Ishikawa (cell line): Measurements from ENCODE around the gene LIMA1.

Experiments
- MAX ChIP-seq: IDR thresholded peaks from 2 replicates; pipeline ENCODE4 v1.6.1; 2012
- TAF1 ChIP-seq: IDR thresholded peaks from 2 replicates; pipeline ENCODE4 v1.6.1; 2012; ENCODE audit warnings: low read depth, mild to moderate bottlenecking
- USF1 ChIP-seq: IDR thresholded peaks from 2 replicates; pipeline ENCODE4 v1.6.1; 2012

- TF ChIP-seq MAX (peak; percentile 70; the same call in 1 of the 2 replicates), USF1 (peak; percentile 80), TAF1 (no peak)
Measured at GRCh38 chr12:50201987-50202521, 81.3 kb downstream of the LIMA1 start.
